ENCODE results near the gene SYNGAP1.

GRCh38 chr6:33412140-33413009 is 7.5 kb upstream of the SYNGAP1 start:
- TF ChIP-seq CTCF (IDR thresholded peaks at IDR 0.05) (no peak), POLR2A (IDR thresholded peaks at IDR 0.05) (no peak)
